ENCODE results near the gene TMPRSS6.

- TF ChIP-seq, protein P1, sequence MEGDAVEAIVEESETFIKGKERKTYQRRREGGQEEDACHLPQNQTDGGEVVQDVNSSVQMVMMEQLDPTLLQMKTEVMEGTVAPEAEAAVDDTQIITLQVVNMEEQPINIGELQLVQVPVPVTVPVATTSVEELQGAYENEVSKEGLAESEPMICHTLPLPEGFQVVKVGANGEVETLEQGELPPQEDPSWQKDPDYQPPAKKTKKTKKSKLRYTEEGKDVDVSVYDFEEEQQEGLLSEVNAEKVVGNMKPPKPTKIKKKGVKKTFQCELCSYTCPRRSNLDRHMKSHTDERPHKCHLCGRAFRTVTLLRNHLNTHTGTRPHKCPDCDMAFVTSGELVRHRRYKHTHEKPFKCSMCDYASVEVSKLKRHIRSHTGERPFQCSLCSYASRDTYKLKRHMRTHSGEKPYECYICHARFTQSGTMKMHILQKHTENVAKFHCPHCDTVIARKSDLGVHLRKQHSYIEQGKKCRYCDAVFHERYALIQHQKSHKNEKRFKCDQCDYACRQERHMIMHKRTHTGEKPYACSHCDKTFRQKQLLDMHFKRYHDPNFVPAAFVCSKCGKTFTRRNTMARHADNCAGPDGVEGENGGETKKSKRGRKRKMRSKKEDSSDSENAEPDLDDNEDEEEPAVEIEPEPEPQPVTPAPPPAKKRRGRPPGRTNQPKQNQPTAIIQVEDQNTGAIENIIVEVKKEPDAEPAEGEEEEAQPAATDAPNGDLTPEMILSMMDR (IDR thresholded peaks at IDR 0.05; ENCODE audit: low read depth, low read length, poor library complexity, severe bottlenecking): no peak
- no peak for TF ChIP-seq EZH2phosphoT487 (IDR thresholded peaks at IDR 0.05; ENCODE audit: borderline replicate concordance, low read length)
Observed at GRCh38 chr22:37048133-37048532, 61.4 kb downstream of the TMPRSS6 start.

All from DOHH2 (cell line).